Activated B cell treated with CpG ODN at 0.5 μM for 24 hours (primary cell): ENCODE results near the gene HTT-AS. TPM values are rescaled to one million over a fixed set of nuclear protein-coding genes. Genes with fewer than 3 reads are reported as not detected.

ENCODE experiments used
- ATAC-seq: fragments of 200-7000 bp; cut with Tn5 transposase; one replicate; pipeline ENCODE4 v1.10.0; 2021; ENCODE audit warnings: low read depth, mild to moderate bottlenecking, moderate library complexity
- CTCF ChIA-PET: fragments of 350-600 bp; sonication (Branson Sonifier 250); formaldehyde crosslinking; loops from one replicate; lab custom pipeline; 2021; ENCODE audit warnings: antibody characterized with exemption; lab: Charles Lee
- POLR2A ChIA-PET: fragments of 350-600 bp; sonication (Branson Sonifier 250); formaldehyde crosslinking; loops from one replicate; lab custom pipeline; 2021; ENCODE audit warnings: antibody characterized with exemption; lab: Charles Lee
- DNase-seq: peaks from one replicate; pipeline ENCODE4 v3.0.0; 2022
- H3K27ac Mint-ChIP-seq: one replicate; pipeline ENCODE4 v1.8.0; 2020; ENCODE audit warnings: mixed read lengths
- H3K27me3 Mint-ChIP-seq: one replicate; pipeline ENCODE4 v1.8.0; 2021; ENCODE audit warnings: mixed read lengths
- H3K36me3 Mint-ChIP-seq: one replicate; pipeline ENCODE4 v1.8.0; 2021; ENCODE audit warnings: low read depth, mixed read lengths
- H3K4me1 Mint-ChIP-seq: one replicate; pipeline ENCODE4 v1.8.0; 2021; ENCODE audit warnings: mixed read lengths
- H3K4me3 Mint-ChIP-seq: one replicate; pipeline ENCODE4 v1.8.0; 2020; ENCODE audit warnings: mild to moderate bottlenecking, mixed read lengths
- H3K9me3 Mint-ChIP-seq: one replicate; pipeline ENCODE4 v1.8.0; 2020; ENCODE audit warnings: mixed read lengths
- CTCF ChIP-seq: fragments of 200-600 bp; IDR thresholded peaks from one replicate; pipeline ENCODE4 v1.8.0; 2022; ENCODE audit warnings: antibody characterized with exemption, mild to moderate bottlenecking
- intact Hi-C: fragments of 100-400 bp; cut with micrococcal nuclease; formaldehyde crosslinking; loops from one replicate; pipeline ENCODE4 v1.15.1; 2024
- total RNA-seq: library from RNA; stranded (reverse); gene quantifications from 2 replicates; pipeline ENCODE4 v1.2.3, GENCODE V29; 2022

HTT-AS gene
- total RNA-seq, 1 donor from 2014 or later = not detected

DNA sequence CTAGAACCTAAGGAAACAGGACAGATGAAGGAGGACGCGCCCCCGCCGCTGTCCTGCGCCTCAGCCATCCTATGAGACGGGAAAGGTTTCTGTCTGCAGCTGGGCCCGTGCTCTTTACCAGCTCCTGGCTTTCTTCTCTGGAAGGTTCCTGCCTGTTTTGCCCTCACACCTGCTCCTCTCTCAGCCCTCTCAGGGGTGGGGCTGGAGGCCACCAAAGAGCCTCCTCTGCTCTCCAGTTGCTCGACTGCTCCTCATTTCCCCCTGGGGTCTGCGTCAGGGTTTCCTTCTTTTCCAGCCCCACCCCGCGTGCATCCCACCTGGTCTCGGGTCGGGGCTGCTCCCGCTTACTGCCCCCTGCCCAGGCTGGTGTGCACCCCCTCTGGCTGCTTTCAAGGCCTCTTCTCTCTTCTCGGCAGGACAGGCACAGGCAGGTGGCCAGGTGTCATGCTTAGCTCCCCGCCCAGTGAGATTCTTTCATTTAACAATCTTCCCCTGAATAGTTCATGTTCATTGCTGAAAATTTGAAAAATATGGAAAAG is 4.6 kb downstream of the HTT-AS start:
- H3K9me3 Mint-ChIP-seq = no peaks in the 10 kb centered on the region
- no peak for TF ChIP-seq CTCF
- peaks cover 7% of the 10 kb centered on the region for H3K36me3 Mint-ChIP-seq
- intact Hi-C loops = loop anchor here (10.0 kb wide), 3 partner anchors 535 to 1355 kb away; partner anchors contain the start of genes FAM193A and SLBP
- DNase-seq (no peak), ATAC-seq (no peak)
- H3K27me3 Mint-ChIP-seq = no peaks in the 10 kb centered on the region
- POLR2A ChIA-PET = interaction anchor here (0.6 to 1.2 kb wide), 2 partner anchors 22 to 1715 kb away, joined by 4 read pairs; no protein-coding TSS in a partner anchor
- no peak overlapping the region for H3K4me3 Mint-ChIP-seq
- H3K27ac Mint-ChIP-seq = no peak overlapping the region
- no peaks in the 10 kb centered on the region for H3K4me1 Mint-ChIP-seq
- CTCF ChIA-PET = no interaction called here

DNA sequence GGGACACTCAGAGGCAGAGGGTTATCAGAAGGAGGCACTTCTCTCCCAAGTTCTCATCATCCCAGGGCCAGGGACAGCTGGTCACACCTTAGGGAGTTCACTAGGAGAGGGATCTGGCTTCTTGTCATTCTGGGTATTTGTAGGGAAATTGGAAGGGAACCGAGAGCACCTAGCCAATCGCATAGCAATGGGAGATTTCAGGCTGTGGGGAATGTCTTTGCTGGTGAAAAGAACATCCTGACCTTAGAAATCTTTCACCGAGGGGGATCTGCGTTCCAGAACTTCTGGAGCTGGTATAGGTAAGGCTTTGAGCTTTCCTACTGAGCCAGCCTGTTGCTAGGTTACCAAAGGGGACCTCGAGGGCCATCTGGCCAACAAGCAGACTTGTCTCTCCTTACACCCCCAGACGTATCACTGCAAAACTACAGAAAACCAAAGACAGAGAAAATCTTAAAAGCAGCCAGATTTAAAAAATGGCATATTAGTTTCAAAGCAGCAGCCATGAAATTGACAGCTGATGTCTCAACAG is 6.8 kb downstream of the HTT-AS start:
- intact Hi-C loops = no loop called here
- Mint-ChIP-seq H3K27me3 (no peaks in the 10 kb centered on the region), H3K27ac (no peak overlapping the region), H3K9me3 (no peaks in the 10 kb centered on the region), H3K36me3 (peaks cover 5% of the 10 kb centered on the region), H3K4me3 (no peak overlapping the region), H3K4me1 (no peaks in the 10 kb centered on the region)
- TF ChIP-seq CTCF = no peak
- DNase-seq (no peak), ATAC-seq (no peak)
- CTCF ChIA-PET = no interaction called here
- POLR2A ChIA-PET = no interaction called here

GRCh38 chr4:3066836-3067400 is 7.4 kb downstream of the HTT-AS start:
- H3K9me3 Mint-ChIP-seq = no peaks in the 10 kb centered on the region
- peaks cover 5% of the 10 kb centered on the region for H3K36me3 Mint-ChIP-seq
- H3K4me3 Mint-ChIP-seq = no peak overlapping the region
- no peak for ATAC-seq
- H3K4me1 Mint-ChIP-seq = no peaks in the 10 kb centered on the region
- no peak overlapping the region for H3K27ac Mint-ChIP-seq
- POLR2A ChIA-PET = no interaction called here
- no peaks in the 10 kb centered on the region for H3K27me3 Mint-ChIP-seq
- TF ChIP-seq CTCF = no peak
- intact Hi-C loops = no loop called here
- CTCF ChIA-PET = no interaction called here
- DNase-seq = no peak

GRCh38 chr4:3065551-3065950 is 8.8 kb downstream of the HTT-AS start:
- Mint-ChIP-seq H3K4me3 (no peak overlapping the region), H3K4me1 (no peaks in the 10 kb centered on the region), H3K27me3 (no peaks in the 10 kb centered on the region), H3K9me3 (no peaks in the 10 kb centered on the region), H3K36me3 (peaks cover 5% of the 10 kb centered on the region), H3K27ac (no peak overlapping the region)
- POLR2A ChIA-PET = no interaction called here
- no peak for TF ChIP-seq CTCF
- intact Hi-C loops = no loop called here
- CTCF ChIA-PET = no interaction called here
- ATAC-seq (no peak), DNase-seq (no peak)

DNA sequence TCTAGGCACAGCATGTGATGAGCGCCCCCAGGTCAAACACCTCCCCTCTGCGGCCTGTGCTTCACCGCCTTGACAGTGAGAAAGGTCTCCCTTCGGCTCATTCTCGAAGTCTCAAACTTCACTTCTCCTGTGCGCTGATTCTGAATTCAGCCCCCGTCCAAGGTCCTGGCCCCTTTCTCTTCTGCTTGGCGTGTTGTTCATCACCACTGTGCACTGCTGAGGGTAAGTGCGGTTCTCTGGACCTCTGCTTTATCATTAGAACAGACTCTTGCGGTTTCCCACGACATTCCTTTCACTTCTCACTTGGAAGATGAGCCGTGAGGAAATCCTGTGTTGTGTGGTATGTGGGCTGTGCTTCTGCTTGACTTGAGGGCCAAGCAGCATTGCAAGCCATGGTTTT is 11.9 kb downstream of the HTT-AS start:
- intact Hi-C loops = no loop called here
- DNase-seq (no peak), ATAC-seq (no peak)
- H3K27me3 Mint-ChIP-seq = no peaks in the 10 kb centered on the region
- no peak for TF ChIP-seq CTCF
- peaks cover 5% of the 10 kb centered on the region for H3K36me3 Mint-ChIP-seq
- H3K4me1 Mint-ChIP-seq = peaks cover 20% of the 10 kb centered on the region
- no peak overlapping the region for H3K27ac Mint-ChIP-seq
- ChIA-PET POLR2A (interaction anchor here (0.5 kb wide), 1 partner anchor 31 kb away, joined by 16 read pairs; no protein-coding TSS in a partner anchor), CTCF (no interaction called here)
- H3K4me3 Mint-ChIP-seq = no peak overlapping the region
- no peaks in the 10 kb centered on the region for H3K9me3 Mint-ChIP-seq
